ENCODE data around the gene RAD18.

RAD18 gene

GRCh38 chr3:9000041-9000440 lies 36.8 kb upstream of the RAD18 start:
- TF ChIP-seq, protein P1, sequence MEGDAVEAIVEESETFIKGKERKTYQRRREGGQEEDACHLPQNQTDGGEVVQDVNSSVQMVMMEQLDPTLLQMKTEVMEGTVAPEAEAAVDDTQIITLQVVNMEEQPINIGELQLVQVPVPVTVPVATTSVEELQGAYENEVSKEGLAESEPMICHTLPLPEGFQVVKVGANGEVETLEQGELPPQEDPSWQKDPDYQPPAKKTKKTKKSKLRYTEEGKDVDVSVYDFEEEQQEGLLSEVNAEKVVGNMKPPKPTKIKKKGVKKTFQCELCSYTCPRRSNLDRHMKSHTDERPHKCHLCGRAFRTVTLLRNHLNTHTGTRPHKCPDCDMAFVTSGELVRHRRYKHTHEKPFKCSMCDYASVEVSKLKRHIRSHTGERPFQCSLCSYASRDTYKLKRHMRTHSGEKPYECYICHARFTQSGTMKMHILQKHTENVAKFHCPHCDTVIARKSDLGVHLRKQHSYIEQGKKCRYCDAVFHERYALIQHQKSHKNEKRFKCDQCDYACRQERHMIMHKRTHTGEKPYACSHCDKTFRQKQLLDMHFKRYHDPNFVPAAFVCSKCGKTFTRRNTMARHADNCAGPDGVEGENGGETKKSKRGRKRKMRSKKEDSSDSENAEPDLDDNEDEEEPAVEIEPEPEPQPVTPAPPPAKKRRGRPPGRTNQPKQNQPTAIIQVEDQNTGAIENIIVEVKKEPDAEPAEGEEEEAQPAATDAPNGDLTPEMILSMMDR (IDR thresholded peaks at IDR 0.05; ENCODE audit: insufficient read depth, low read depth, low read length, missing control alignments) = no peak
- no peak overlapping the region for H3K4me3 ChIP-seq (ENCODE audit: low read depth, low read length)
- DNase-seq (ENCODE audit: low read depth) = no peak

DNA sequence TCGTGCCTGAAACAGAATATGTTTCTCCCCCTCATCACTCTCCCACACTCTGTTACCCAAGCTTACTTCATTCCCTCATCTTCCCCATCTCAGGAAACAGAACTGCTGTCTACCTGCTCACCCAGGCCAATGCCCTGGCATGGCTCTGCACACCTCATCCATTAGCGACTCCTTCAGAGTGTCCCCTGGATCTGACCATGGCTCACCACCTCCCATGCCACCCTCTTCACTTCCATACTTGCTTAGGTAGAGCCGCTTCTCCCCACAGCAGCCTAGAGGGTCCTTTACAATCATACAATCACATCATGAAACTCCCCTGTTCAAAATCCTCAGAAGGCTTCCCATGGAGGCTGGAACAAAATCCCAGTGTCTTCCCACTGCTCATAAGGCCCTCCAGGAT lies 33.9 kb upstream of the RAD18 start:
- TF ChIP-seq, protein P1 (IDR thresholded peaks at IDR 0.05; ENCODE audit: insufficient read depth, low read depth, low read length, missing control alignments) = no peak
- no peak overlapping the region for H3K4me3 ChIP-seq (ENCODE audit: low read depth, low read length)
- DNase-seq (ENCODE audit: low read depth) = no peak

DNA sequence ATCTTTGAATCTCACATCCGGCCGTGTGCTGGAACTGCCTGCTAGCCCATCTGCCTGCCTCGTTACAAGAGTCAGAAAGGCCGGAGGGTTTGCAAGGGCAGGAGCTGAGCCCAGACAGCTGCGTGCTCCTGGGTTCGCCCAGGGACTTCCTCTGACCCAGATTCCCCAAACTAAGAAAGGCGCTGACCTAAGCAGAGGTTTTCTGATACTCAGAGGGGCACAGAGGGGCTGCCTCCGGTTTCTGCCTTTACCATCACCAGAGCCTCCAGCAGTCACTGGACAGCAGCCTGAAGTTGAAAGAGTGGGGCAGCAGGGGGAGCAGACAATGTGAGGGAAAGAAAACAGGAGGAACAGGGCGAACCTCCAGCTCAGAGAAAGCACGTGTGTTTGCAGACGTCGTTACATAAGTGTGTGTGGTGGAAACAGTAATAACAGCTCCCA lies 33.4 kb upstream of the RAD18 start:
- no peak for DNase-seq (ENCODE audit: low read depth)
- TF ChIP-seq, protein P1 (IDR thresholded peaks at IDR 0.05; ENCODE audit: insufficient read depth, low read depth, low read length, missing control alignments) = no peak
- no peak overlapping the region for H3K4me3 ChIP-seq (ENCODE audit: low read depth, low read length)

DNA sequence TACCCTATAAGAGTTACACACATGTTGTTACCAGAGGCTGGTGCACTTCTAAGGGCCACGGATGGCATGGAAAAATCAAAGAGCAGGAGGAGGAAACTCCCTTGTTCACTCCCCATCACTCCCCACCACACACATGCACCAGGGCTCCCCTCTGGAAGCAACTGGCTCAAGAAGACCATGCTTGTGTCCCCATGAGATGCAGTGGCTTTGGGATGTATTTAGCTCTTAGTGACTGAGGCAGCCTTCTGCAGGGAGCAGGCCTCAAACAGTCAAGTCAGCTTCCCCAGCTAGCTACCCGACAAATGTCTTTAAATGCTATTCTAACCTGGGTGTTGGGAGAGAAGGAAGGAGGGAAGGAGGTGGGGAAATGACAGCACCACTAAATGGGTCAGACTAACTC lies 32.9 kb upstream of the RAD18 start:
- TF ChIP-seq, protein P1 (IDR thresholded peaks at IDR 0.05; ENCODE audit: insufficient read depth, low read depth, low read length, missing control alignments) = no peak
- no peak overlapping the region for H3K4me3 ChIP-seq (ENCODE audit: low read depth, low read length)
- no peak for DNase-seq (ENCODE audit: low read depth)

DNA sequence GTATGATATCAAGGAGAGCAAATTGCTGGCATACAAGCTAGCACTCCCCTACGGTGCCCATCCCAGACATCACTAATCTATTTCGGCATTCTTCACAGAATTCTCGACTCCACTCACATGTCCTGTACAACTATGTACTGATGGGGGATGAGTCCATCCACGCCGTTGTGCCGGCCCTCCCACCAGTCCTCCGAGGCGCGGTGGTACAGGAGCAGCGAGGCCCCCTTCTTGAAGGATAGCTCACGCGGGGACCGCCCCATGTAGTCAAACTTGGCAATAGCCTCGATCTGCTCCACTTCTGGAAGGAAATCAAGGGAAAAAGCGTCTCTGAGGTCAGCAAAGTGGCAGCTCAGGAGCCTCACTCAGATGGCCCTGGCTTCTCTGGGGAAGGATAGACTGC lies 31.0 kb upstream of the RAD18 start:
- no peak for DNase-seq (ENCODE audit: low read depth)
- H3K4me3 ChIP-seq (ENCODE audit: low read depth, low read length) = no peak overlapping the region
- TF ChIP-seq, protein P1 (IDR thresholded peaks at IDR 0.05; ENCODE audit: insufficient read depth, low read depth, low read length, missing control alignments) = no peak

DNA sequence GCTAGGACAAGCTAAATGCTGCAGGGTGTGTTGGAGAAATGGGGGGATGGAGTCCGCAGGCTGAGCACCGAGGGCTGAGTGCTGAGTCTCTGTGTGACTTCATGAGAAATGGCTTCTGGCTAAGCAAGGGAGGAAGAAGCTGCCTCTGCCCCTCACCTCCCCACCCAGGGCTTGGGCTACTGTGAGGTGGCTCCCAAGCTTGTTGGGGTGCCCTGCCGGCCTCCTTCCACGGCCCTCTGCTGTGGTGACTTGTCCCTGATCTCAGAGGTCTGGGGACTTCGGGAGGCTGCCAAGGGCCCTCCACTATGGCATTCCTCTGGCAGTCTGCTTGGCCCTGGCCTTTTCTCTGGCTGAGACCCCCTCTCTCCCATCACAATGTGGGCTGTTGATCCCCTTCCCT lies 30.1 kb upstream of the RAD18 start:
- no peak for DNase-seq (ENCODE audit: low read depth)

GRCh38 chr3:8992854-8993253 lies 29.6 kb upstream of the RAD18 start:
- no peak for DNase-seq (ENCODE audit: low read depth)
- TF ChIP-seq, protein P1 (IDR thresholded peaks at IDR 0.05; ENCODE audit: insufficient read depth, low read depth, low read length, missing control alignments) = no peak
- no peak overlapping the region for H3K4me3 ChIP-seq (ENCODE audit: low read depth, low read length)

More for the DNA sequence above, 30.1 kb upstream of the RAD18 start:
- TF ChIP-seq, protein P1 (IDR thresholded peaks at IDR 0.05; ENCODE audit: insufficient read depth, low read depth, low read length, missing control alignments) = no peak
- no peak overlapping the region for H3K4me3 ChIP-seq (ENCODE audit: low read depth, low read length)
